ENCODE data around the gene PTPRG. TPM values are rescaled to one million over a fixed set of nuclear protein-coding genes. Genes with fewer than 3 reads are reported as not detected.

The PTPRG gene
- polyA plus RNA-seq, 1 donor (not counting 4 experiments of a cell fraction or from before 2014, with no cell fraction given), result 12.1 TPM

- FAIRE-seq (no peak), DNase-seq (ENCODE audit: low read depth, low spot score) (no peak)
- H3K79me2 ChIP-seq (ENCODE audit: control insufficient read depth, insufficient read depth, low read length), result no peaks in the 10 kb centered on the region
- H4K20me1 ChIP-seq (ENCODE audit: control insufficient read depth, extremely low read depth, insufficient read depth, low read length), result no peaks in the 10 kb centered on the region
- dilution Hi-C loops (cut with MboI; ENCODE audit: extremely low pct_ligation_motif_present, low sequenced_read_pairs), result no loop called here
- H3K4me2 ChIP-seq (ENCODE audit: control insufficient read depth, extremely low read depth, insufficient read depth, low read depth, low read length), result no peak overlapping the region
- no peaks in the 10 kb centered on the region for H3K36me3 ChIP-seq (ENCODE audit: control insufficient read depth in 2 of 2, extremely low read depth in 1 of 2, insufficient read depth in 2 of 2, low read length in 2 of 2)
- no peak overlapping the region for H3K4me3 ChIP-seq (ENCODE audit: control insufficient read depth in 2 of 3, extremely low read depth in 1 of 3, insufficient read depth in 2 of 3, low read depth in 1 of 3, low read length in 3 of 3)
- no peaks in the 10 kb centered on the region for H3K9me1 ChIP-seq (ENCODE audit: control insufficient read depth, extremely low read depth, insufficient read depth, low read length)
- H2AFZ ChIP-seq (ENCODE audit: control insufficient read depth, low read length), result no peak overlapping the region
- TF ChIP-seq EZH2 (IDR thresholded peaks at IDR 0.05; ENCODE audit: low read length) (no peak), CTCF (optimal IDR thresholded peaks at IDR 0.05 in 1 of 3, IDR thresholded peaks at IDR 0.05 in 1 of 3, conservative IDR thresholded peaks at IDR 0.05 in 1 of 3; ENCODE audit: extremely low read depth in 1 of 3, insufficient read depth in 2 of 3, low read length in 3 of 3) (no peak)
- no peak overlapping the region for H3K27ac ChIP-seq (ENCODE audit: control insufficient read depth, insufficient read depth, low read length)
- no peaks in the 10 kb centered on the region for H3K27me3 ChIP-seq (ENCODE audit: control insufficient read depth, extremely low read depth, insufficient read depth, low read length)
- no peak overlapping the region for H3K9ac ChIP-seq (ENCODE audit: control insufficient read depth, extremely low read depth, insufficient read depth, low read length)
- H3K9me3 ChIP-seq (ENCODE audit: control insufficient read depth, low read depth, low read length), result no peaks in the 10 kb centered on the region
- peaks cover 9% of the 10 kb centered on the region for H3K4me1 ChIP-seq (ENCODE audit: control insufficient read depth, extremely low read depth, insufficient read depth, low read length)
Observed at GRCh38 chr3:61975936-61976335, 414.6 kb downstream of the PTPRG start.

- Histone ChIP-seq H3K9me3 (ENCODE audit: control insufficient read depth, low read depth, low read length) (no peaks in the 10 kb centered on the region), H2AFZ (ENCODE audit: control insufficient read depth, low read length) (no peak overlapping the region), H3K27me3 (ENCODE audit: control insufficient read depth, extremely low read depth, insufficient read depth, low read length) (no peaks in the 10 kb centered on the region), H3K79me2 (ENCODE audit: control insufficient read depth, insufficient read depth, low read length) (no peaks in the 10 kb centered on the region), H3K36me3 (ENCODE audit: control insufficient read depth in 2 of 2, extremely low read depth in 1 of 2, insufficient read depth in 2 of 2, low read length in 2 of 2) (no peaks in the 10 kb centered on the region), H3K4me3 (ENCODE audit: control insufficient read depth in 2 of 3, extremely low read depth in 1 of 3, insufficient read depth in 2 of 3, low read depth in 1 of 3, low read length in 3 of 3) (no peak overlapping the region), H4K20me1 (ENCODE audit: control insufficient read depth, extremely low read depth, insufficient read depth, low read length) (no peaks in the 10 kb centered on the region), H3K4me1 (ENCODE audit: control insufficient read depth, extremely low read depth, insufficient read depth, low read length) (peaks cover 22% of the 10 kb centered on the region), H3K9ac (ENCODE audit: control insufficient read depth, extremely low read depth, insufficient read depth, low read length) (no peak overlapping the region), H3K4me2 (ENCODE audit: control insufficient read depth, extremely low read depth, insufficient read depth, low read depth, low read length) (no peak overlapping the region), H3K27ac (ENCODE audit: control insufficient read depth, insufficient read depth, low read length) (no peak overlapping the region), H3K9me1 (ENCODE audit: control insufficient read depth, extremely low read depth, insufficient read depth, low read length) (no peaks in the 10 kb centered on the region)
- no peak for TF ChIP-seq EZH2 (IDR thresholded peaks at IDR 0.05; ENCODE audit: low read length)
- dilution Hi-C loops (cut with MboI; ENCODE audit: extremely low pct_ligation_motif_present, low sequenced_read_pairs), result no loop called here
- DNase-seq (ENCODE audit: low read depth, low spot score) (no peak), FAIRE-seq (no peak)
Observed at GRCh38 chr3:61978460-61979419, 417.4 kb downstream of the PTPRG start.

Data from keratinocyte (primary cell).